Activated CD4-positive, alpha-beta T cell treated with anti-CD3 and anti-CD28 coated beads, Interleukin-2, amount 50 U/mL, for 24 hours (primary cell): ENCODE data around the gene PAX2.

Experiments used
- DNase-seq, 2 donors: peaks; one replicate each; pipeline ENCODE4 v3.0.0-alpha.2; 2020; ENCODE audit warnings: low read depth in 1 of 2, low spot score in 1 of 2

Gene PAX2

DNA sequence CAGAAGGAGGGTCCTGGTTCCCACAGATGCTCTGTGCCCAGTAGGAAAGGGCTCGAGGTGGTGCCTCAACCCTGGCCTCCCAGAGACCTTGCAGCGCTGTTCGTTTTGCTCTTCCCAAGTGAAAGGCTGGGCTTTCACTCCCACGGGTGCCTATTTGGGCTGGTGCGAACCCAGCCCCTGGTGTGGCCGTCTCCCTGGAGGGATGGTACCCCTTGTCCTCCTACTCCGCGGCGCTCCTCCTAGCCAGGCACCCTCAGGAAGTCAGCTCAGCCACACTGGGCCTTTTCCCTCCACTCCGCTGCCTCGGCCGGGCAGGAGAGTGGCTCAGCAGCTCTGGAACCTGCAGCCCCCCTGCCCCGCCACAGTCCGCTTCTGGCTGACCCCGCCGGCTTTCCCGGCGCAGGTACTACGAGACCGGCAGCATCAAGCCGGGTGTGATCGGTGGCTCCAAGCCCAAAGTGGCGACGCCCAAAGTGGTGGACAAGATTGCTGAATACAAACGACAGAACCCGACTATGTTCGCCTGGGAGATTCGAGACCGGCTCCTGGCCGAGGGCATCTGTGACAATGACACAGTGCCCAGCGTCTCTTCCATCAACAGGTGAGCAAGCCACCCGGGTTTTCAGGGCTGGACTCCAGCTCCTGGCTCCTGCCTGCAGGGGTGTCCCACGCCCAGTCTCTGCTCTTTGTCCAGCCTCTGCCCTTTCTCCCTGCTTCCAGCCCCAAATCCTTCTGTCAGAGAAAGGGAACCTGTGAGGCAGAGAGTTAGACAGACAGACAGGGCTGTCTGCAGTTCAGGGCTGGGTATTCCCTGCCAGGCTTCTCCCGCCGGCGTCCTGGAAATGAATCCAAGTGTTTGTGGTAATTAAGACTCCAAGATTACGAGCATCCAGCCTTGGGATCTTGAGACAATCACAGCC, 5.2 kb downstream of the PAX2 start:
- no peak for DNase-seq

GRCh38 chr10:100751211-100751933, 6.0 kb downstream of the PAX2 start:
- DNase-seq = no peak

DNA sequence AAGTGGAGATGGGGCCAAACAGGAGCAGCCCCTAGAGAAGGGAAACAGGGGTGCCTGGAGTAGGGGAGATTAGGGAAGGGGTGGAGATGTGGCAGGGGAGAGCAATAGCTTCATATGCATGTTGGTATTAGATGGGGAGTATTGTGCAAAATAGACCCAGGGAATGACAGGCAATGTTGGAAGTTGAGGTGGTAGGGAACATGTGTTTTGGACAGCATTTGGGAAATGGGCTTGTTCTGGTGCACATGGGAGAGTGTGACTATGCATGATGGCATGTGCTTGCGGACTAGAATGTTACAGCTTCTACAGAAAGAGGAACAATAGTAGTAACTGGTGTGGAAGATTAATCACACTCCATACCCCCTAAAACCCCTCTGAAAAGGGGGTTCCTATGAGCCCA, 10.4 kb downstream of the PAX2 start:
- DNase-seq = no peak

DNA sequence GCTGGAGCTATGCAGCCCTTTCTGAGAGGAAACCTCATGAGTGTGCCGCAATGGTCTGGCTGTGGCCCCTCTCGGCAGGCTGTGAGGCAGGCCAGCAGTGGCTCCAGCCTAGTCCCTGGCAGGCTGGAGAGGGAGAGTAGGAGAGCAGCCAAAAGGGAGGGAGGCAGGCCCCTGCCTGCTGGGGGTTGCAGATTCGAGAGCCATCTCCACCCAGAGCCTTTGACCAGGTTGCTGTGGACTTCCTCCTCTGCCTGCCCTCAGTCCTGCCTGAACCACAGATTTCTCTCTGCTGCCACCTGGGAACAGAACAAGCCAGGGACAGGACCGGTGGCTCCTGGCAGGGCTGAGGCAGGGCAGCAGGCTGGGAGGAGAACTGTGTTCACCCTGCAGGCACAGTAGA, 13.9 kb downstream of the PAX2 start:
- no peak for DNase-seq

DNA sequence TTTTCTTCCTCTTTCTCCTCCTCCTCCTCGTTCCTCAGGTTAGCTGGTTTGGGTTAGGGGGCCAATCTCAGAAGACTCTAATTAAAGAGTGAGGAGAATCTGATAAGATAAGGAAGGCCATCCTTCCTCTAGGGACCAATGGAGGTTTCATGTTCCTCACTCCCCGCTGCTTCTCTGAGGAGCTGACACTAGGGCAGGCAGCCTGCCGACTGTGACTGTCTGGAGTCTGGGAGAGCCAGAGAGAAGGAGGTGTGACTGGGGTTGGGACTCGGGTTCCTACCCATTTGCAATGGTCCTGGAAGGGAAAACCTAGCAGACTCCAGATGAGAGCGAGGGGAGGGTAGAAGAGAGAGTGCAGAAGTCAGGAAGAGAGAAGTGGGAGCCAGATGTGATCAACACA, 15.3 kb downstream of the PAX2 start:
- DNase-seq = no peak

DNA sequence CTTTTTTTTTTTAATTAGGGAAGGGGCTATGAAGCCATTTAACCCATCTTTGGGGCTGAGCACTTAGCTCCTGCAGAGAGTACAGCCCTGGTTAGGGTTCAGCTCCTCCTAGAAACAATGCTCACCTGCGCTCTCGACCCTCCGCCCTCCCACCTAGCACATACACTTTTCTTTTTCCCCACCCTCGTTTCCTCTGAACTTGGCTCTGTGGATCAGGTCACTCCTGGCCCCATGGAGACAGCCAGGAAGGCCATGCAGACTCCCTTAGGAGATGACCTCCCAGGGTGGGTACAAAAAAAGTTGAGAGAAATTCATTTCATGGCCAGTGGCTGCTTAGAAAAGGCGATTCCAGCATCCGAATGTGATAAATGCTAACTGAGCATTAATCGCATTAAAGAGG, 15.8 kb downstream of the PAX2 start:
- no peak for DNase-seq

GRCh38 chr10:100763043-100763747, 17.8 kb downstream of the PAX2 start:
- DNase-seq = no peak

- DNase-seq = no peak
These were observed 21.5 kb downstream of the PAX2 start for GRCh38 chr10:100766693-100767421.

GRCh38 chr10:100767422-100767775, 22.0 kb downstream of the PAX2 start:
- no peak for DNase-seq

GRCh38 chr10:100769481-100769880, 24.1 kb downstream of the PAX2 start:
- DNase-seq = no peak

DNA sequence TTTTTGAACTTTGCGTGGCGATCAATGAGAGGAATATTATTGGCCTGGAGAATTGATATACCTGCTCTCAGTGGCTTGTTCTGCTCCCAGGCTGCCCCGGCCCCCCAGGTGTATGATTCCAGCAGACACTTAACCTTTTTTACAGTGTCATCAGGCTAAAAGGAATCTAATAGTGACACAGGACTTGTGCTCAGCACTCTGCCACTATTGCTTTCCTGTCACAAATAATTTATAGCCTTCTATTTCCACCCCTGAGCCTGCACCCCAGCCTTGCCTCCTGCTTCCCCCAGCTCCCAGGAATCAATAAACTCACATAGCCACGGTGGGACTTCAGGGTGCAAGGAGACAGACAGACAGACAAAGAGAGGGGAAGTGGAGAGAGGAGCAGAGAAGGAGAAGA, 28.3 kb downstream of the PAX2 start:
- no peak for DNase-seq

GRCh38 chr10:100774223-100774622, 28.8 kb downstream of the PAX2 start:
- DNase-seq = no peak

DNA sequence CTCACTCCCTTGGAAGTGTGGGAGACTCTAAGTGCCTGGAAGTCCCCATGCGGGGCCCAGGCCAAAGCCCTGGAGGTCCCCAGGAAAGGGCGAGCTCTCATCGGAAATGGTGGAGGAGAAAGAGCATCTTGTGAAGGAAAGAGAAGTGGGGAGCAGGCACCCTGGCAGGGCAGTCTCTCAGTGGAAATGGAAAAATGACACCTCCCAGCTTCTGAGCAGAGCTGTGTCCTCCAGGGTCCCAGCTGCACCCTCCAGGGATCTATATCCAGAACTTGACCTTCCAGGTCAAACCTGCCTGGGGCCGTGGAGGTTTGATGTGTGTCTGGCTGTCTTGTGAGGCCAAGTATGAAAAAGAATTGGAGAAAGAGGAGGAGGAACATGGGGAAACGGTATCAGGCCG, 29.5 kb downstream of the PAX2 start:
- DNase-seq = no peak

DNA sequence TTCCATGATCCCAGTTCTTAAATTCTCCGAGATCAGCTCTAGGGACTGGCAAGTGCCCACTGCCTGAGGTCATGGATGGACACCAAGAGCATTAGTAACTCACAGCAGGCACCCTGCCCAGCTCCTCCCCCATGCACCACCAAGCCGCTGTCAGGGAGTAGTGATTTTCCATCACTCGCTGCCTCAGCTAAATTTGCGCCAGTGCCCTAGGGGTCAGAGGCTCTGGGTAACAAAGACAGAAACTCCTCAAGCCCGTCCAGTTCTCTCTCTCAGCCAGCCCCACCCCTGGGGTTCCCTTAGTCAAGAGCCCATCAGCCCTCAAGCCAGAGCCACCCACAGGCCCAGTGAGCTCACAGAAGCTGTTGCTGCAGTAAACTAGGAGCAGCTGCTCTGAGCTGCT, 30.0 kb downstream of the PAX2 start:
- DNase-seq = no peak

DNA sequence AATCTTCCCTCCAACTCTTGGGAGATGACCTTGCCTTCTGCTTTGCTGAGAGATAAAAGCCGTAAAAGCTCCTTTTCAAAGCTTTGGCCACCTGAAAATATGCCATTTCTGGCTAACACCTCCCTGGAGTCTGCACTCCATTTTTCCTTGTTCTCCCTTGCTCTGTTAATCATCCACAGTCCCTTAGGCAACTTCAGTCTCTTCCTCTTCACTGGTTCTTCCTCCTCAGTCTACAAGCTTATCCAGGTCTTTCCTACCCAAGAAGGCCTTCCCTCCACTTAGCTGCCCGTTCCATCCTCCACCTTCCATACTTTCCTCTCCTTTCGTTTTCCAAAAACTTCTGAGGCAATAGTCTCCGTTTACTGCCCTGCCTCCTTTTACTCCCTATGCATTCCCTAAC, 30.5 kb downstream of the PAX2 start:
- no peak for DNase-seq

GRCh38 chr10:100776671-100777070, 31.3 kb downstream of the PAX2 start:
- DNase-seq = no peak

DNA sequence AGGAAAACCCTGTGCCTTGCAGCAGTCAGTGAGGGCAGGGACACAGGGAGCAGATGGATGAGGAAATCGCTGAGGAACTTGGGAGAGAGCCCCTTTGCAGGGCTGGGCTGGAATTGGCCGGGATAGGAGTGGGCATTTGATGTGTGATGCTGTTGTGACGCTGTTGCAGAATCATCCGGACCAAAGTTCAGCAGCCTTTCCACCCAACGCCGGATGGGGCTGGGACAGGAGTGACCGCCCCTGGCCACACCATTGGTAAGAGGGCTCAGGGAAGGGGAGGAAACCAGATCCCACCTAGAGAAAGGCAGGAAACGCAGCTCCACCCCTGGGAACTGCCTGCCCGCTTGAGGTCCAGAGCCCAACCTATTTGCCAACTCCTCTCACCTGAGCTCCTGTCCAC, 33.9 kb downstream of the PAX2 start:
- no peak for DNase-seq

GRCh38 chr10:100780324-100780723, 34.9 kb downstream of the PAX2 start:
- no peak for DNase-seq

DNA sequence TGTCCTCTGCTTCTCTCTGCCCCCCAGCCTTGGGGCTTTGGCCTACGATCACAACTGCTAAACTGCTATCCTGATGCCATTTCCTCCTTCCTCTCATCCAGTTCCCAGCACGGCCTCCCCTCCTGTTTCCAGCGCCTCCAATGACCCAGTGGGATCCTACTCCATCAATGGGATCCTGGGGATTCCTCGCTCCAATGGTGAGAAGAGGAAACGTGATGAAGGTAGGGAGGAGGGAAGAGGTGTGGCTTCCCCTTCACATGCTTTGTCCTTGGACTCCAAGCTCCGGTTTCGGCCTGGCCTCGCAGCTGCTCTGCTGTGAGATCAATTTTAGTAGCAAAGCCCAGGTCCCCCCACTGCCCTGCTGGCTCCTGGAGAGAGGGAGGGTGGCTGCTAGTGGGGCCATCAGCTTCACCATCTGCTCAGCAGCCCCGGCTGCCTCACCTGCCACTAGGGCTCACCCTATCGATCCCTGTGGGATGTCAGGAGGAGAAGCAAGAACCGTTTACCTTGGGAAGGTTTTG, 35.8 kb downstream of the PAX2 start:
- no peak for DNase-seq

- DNase-seq = no peak
These were observed 37.3 kb downstream of the PAX2 start for GRCh38 chr10:100782461-100783244.
